ENCODE measurements around the gene CD74. TPM values are rescaled to one million over a fixed set of nuclear protein-coding genes. Genes with fewer than 3 reads are reported as not detected.
"Not testable (repeated sequence)": the region's sequence is repeated elsewhere in the genome, so short reads cannot be mapped to it uniquely, and the experiment has no call there.

Gene CD74
- total RNA-seq, 1 donor from 2014 or later: 15.7 TPM

DNA sequence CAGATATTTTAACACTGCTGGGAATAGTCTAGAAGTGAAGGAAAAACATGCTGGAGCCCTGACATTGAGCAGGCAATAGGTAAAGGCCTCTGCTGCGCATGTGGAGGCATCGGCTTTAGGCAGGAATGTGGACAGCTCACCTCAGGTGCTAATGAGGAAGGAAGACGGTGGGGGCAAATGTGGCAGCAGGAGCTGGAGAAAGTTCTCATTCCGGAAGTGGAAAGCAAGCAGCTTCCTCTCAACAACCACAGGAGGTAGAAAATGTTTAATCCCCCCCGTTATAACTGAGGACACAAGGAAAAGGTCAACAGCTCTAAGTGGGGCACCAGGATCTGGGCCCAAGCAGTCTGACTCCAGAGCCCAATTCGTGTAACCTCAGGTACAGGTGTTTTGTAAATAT lies 44.4 kb upstream of the CD74 start:
- H3K36me3 ChIP-seq (ENCODE audit: insufficient read depth, low read length): no peaks in the 10 kb centered on the region
- FAIRE-seq: no peak
- H3K9me3 ChIP-seq (ENCODE audit: insufficient read depth, low read depth, low read length): no peaks in the 10 kb centered on the region
- no peaks in the 10 kb centered on the region for H4K20me1 ChIP-seq (ENCODE audit: insufficient read depth, low read length)
- no peak overlapping the region for H3K4me3 ChIP-seq (ENCODE audit: insufficient read depth, low read depth, low read length)
- Mint-ChIP-seq H3K27me3 (ENCODE audit: low read depth, unreplicated experiment) (no peaks in the 10 kb centered on the region), H3K9me3 (ENCODE audit: unreplicated experiment) (peaks cover 1% of the 10 kb centered on the region), H3K27ac (ENCODE audit: unreplicated experiment) (peak overlapping the region; percentile 37), H3K4me3 (ENCODE audit: unreplicated experiment) (no peak overlapping the region), H3K4me1 (ENCODE audit: low read depth, unreplicated experiment) (peaks cover 18% of the 10 kb centered on the region), H3K36me3 (ENCODE audit: low read depth, unreplicated experiment) (no peaks in the 10 kb centered on the region)
- no peak overlapping the region for H3K9ac ChIP-seq (ENCODE audit: low read length)
- DNase-seq (ENCODE audit: low read depth): no peak
- H3K4me2 ChIP-seq (ENCODE audit: low read length): no peak overlapping the region
- H2AFZ ChIP-seq (ENCODE audit: low read depth, low read length): peak overlapping the region; percentile 19
- no peaks in the 10 kb centered on the region for H3K4me1 ChIP-seq (ENCODE audit: insufficient read depth, low read length)
- H3K27me3 ChIP-seq (ENCODE audit: insufficient read depth, low read length): no peaks in the 10 kb centered on the region
- H3K27ac ChIP-seq (ENCODE audit: low read depth, low read length): no peak overlapping the region
- TF ChIP-seq CTCF (IDR thresholded peaks at IDR 0.05; ENCODE audit: insufficient read depth, low read depth, low read length) (no peak), EZH2 (IDR thresholded peaks at IDR 0.05; ENCODE audit: insufficient read depth, low read length) (no peak)
- no peaks in the 10 kb centered on the region for H3K79me2 ChIP-seq (ENCODE audit: insufficient read depth, low read length)

- peaks cover 2% of the 10 kb centered on the region for H3K9me3 Mint-ChIP-seq (ENCODE audit: unreplicated experiment)
- FAIRE-seq (no peak), DNase-seq (ENCODE audit: low read depth) (no peak)
- no peaks in the 10 kb centered on the region for H3K79me2 ChIP-seq (ENCODE audit: insufficient read depth, low read length)
- TF ChIP-seq CTCF (IDR thresholded peaks at IDR 0.05; ENCODE audit: insufficient read depth, low read depth, low read length) (no peak), EZH2 (IDR thresholded peaks at IDR 0.05; ENCODE audit: insufficient read depth, low read length) (no peak)
- H4K20me1 ChIP-seq (ENCODE audit: insufficient read depth, low read length): no peaks in the 10 kb centered on the region
- H3K4me3 Mint-ChIP-seq (ENCODE audit: unreplicated experiment): no peak overlapping the region
- no peaks in the 10 kb centered on the region for H3K9me3 ChIP-seq (ENCODE audit: insufficient read depth, low read depth, low read length)
- no peaks in the 10 kb centered on the region for H3K4me1 ChIP-seq (ENCODE audit: insufficient read depth, low read length)
- H3K4me3 ChIP-seq (ENCODE audit: insufficient read depth, low read depth, low read length): no peak overlapping the region
- H3K36me3 ChIP-seq (ENCODE audit: insufficient read depth, low read length): no peaks in the 10 kb centered on the region
- H3K27me3 ChIP-seq (ENCODE audit: insufficient read depth, low read length): no peaks in the 10 kb centered on the region
- no peak overlapping the region for H3K27ac Mint-ChIP-seq (ENCODE audit: unreplicated experiment)
- H3K36me3 Mint-ChIP-seq (ENCODE audit: low read depth, unreplicated experiment): no peaks in the 10 kb centered on the region
- H3K27me3 Mint-ChIP-seq (ENCODE audit: low read depth, unreplicated experiment): no peaks in the 10 kb centered on the region
- no peak overlapping the region for H3K27ac ChIP-seq (ENCODE audit: low read depth, low read length)
- no peak overlapping the region for H2AFZ ChIP-seq (ENCODE audit: low read depth, low read length)
- H3K4me1 Mint-ChIP-seq (ENCODE audit: low read depth, unreplicated experiment): peaks cover 7% of the 10 kb centered on the region
- H3K9ac ChIP-seq (ENCODE audit: low read length): no peak overlapping the region
- H3K4me2 ChIP-seq (ENCODE audit: low read length): no peak overlapping the region
These were observed 42.0 kb upstream of the CD74 start for GRCh38 chr5:150454492-150455229.

DNA sequence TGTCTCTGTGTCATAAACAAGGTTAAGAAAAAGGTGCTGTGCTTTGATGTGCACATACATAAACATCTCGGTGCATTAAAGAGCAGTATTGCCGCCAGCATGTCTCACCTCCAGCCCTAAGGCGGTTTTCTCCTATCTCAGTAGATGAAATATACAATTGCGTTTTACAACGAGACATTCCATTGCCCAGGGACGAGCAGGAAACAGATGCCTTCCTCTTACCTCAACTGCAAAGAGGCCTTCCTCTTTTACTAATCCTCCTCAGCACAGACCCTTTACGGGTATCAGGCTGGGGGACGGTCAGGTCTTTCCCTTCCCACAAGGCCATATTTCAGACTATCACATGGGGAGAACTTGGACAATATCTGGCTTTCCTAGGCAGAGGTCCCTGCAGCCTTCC lies 41.3 kb upstream of the CD74 start:
- H3K27ac Mint-ChIP-seq (ENCODE audit: unreplicated experiment); H3K4me1 ChIP-seq (ENCODE audit: insufficient read depth, low read length); H2AFZ ChIP-seq (ENCODE audit: low read depth, low read length); H3K27me3 ChIP-seq (ENCODE audit: insufficient read depth, low read length); H3K9me3 ChIP-seq (ENCODE audit: insufficient read depth, low read depth, low read length); H3K4me3 ChIP-seq (ENCODE audit: insufficient read depth, low read depth, low read length); H3K9ac ChIP-seq (ENCODE audit: low read length); H4K20me1 ChIP-seq (ENCODE audit: insufficient read depth, low read length); H3K79me2 ChIP-seq (ENCODE audit: insufficient read depth, low read length); H3K9me3 Mint-ChIP-seq (ENCODE audit: unreplicated experiment); H3K4me1 Mint-ChIP-seq (ENCODE audit: low read depth, unreplicated experiment); FAIRE-seq; H3K36me3 ChIP-seq (ENCODE audit: insufficient read depth, low read length); H3K36me3 Mint-ChIP-seq (ENCODE audit: low read depth, unreplicated experiment); H3K27ac ChIP-seq (ENCODE audit: low read depth, low read length); H3K4me2 ChIP-seq (ENCODE audit: low read length); H3K27me3 Mint-ChIP-seq (ENCODE audit: low read depth, unreplicated experiment); H3K4me3 Mint-ChIP-seq (ENCODE audit: unreplicated experiment); DNase-seq (ENCODE audit: low read depth): not testable (repeated sequence)

All from astrocyte (in vitro differentiated cells and primary cell).